Measurements from ENCODE around the gene LRRC53. TPM values are rescaled to one million over a fixed set of nuclear protein-coding genes. Genes with fewer than 3 reads are reported as not detected.

Gene LRRC53
- polyA plus RNA-seq, 1 experiment = not detected

DNA sequence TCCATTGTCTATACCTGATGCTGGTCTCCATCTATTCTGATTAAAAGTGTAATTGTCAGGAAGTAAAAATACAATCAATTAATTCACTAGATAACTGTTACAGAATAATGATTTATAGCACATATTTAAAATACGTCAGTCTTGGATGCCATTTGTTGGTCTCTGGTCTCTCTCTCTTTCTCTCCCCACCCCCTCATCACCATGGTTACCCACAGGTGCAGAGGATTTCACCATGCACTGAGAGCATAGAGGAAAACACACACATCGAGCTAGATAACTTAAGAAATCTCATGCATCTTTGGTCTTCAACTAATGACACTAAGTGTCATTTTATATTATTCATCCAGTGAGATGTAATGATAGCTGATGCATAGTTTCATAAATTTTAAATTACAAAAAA, 33.4 kb downstream of the LRRC53 start:
- TF ChIP-seq CTCF (IDR thresholded peaks at IDR 0.05; ENCODE audit: insufficient read depth, low read depth, low read length) = no peak
- Histone ChIP-seq H3K4me3 (ENCODE audit: low read depth, low read length) (no peak overlapping the region), H3K36me3 (ENCODE audit: control insufficient read depth, insufficient read depth, low read length) (no peaks in the 10 kb centered on the region), H3K27me3 (ENCODE audit: control insufficient read depth, insufficient read depth, low read length) (no peaks in the 10 kb centered on the region)
- POLR2A ChIA-PET = no interaction called here
- CTCF ChIA-PET = interaction anchor here (0.8 kb wide), 1 partner anchor 9 kb away, joined by 3 read pairs; no protein-coding TSS in a partner anchor
- no peak for DNase-seq (ENCODE audit: low read depth)

- Histone ChIP-seq H3K36me3 (ENCODE audit: control insufficient read depth, insufficient read depth, low read length) (no peaks in the 10 kb centered on the region), H3K27me3 (ENCODE audit: control insufficient read depth, insufficient read depth, low read length) (no peaks in the 10 kb centered on the region), H3K4me3 (ENCODE audit: low read depth, low read length) (no peak overlapping the region)
- no peak for DNase-seq (ENCODE audit: low read depth)
- ChIA-PET POLR2A (no interaction called here), CTCF (no interaction called here)
- no peak for TF ChIP-seq CTCF (IDR thresholded peaks at IDR 0.05; ENCODE audit: insufficient read depth, low read depth, low read length)
These were observed 37.8 kb downstream of the LRRC53 start for GRCh38 chr1:74474585-74474984.

DNA sequence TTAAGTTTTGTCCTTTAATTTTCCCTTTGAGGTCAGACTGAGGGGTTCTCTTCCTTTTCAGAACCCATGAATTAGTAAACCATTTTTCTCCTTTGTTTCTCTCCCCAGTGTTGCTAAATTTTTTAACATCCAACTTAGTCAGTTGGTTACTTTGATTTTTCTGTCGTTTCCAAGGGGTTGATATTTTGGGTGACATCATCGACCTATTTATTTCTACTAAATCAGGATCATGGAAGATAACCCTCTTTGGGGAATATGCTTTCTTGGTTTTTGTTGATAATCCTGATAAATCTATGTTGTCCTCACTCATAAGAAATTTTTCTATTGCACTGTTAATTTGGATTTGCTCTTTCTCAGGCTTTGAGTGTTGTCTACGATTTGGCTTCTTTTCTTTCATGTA, 40.9 kb downstream of the LRRC53 start:
- H3K27me3 ChIP-seq (ENCODE audit: control insufficient read depth, insufficient read depth, low read length) = no peaks in the 10 kb centered on the region
- no peak for DNase-seq (ENCODE audit: low read depth)
- no peaks in the 10 kb centered on the region for H3K36me3 ChIP-seq (ENCODE audit: control insufficient read depth, insufficient read depth, low read length)
- no peak for TF ChIP-seq CTCF (IDR thresholded peaks at IDR 0.05; ENCODE audit: insufficient read depth, low read depth, low read length)
- H3K4me3 ChIP-seq (ENCODE audit: low read depth, low read length) = no peak overlapping the region
- POLR2A ChIA-PET = no interaction called here
- CTCF ChIA-PET = no interaction called here

DNA sequence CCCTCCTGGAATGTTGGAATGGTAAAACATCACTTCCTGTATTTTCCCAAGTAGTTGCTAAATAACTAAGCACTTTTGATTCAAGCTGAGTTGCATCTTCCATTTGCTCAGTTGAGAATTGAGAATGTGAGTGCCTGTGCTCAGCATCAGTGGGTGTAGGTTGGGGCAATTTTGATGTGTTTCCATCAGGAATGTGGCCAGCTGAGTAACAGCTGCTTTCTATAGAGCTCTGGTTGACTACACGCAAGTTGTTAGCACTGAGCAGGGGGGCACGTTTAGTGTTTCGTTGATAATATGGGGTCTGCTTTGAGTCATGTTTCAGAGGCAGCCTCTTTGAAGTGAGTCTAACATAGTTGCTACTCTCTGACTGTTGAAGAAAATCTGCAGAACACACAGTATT, 41.5 kb downstream of the LRRC53 start:
- POLR2A ChIA-PET = no interaction called here
- TF ChIP-seq CTCF (IDR thresholded peaks at IDR 0.05; ENCODE audit: insufficient read depth, low read depth, low read length) = no peak
- no peaks in the 10 kb centered on the region for H3K36me3 ChIP-seq (ENCODE audit: control insufficient read depth, insufficient read depth, low read length)
- H3K4me3 ChIP-seq (ENCODE audit: low read depth, low read length) = no peak overlapping the region
- no peaks in the 10 kb centered on the region for H3K27me3 ChIP-seq (ENCODE audit: control insufficient read depth, insufficient read depth, low read length)
- CTCF ChIA-PET = interaction anchor here (0.9 kb wide), 1 partner anchor 10 kb away, joined by 3 read pairs; no protein-coding TSS in a partner anchor
- DNase-seq (ENCODE audit: low read depth) = no peak

DNA sequence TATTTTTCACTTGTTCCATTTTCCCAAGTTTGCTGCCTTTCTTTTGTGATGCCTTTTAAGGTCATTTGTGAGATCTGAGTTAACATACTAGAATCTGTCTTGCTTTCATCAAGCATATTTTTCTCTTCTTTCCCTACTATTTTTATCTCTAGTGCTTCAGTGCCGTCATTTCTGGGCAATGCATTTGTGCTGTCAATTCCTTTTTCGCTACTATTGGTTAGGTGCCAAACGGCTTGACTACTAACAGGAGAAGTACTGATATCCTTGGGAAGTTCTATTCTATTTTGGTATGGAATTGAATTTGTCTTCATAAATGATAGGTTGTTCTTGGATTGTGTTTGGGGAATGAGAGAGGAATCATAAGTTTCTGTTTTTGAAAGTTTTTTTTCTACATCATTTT, 42.2 kb downstream of the LRRC53 start:
- CTCF ChIA-PET = interaction anchor here (0.6 to 0.9 kb wide), 3 partner anchors 11 to 479 kb away, joined by 3 read pairs; no protein-coding TSS in a partner anchor
- POLR2A ChIA-PET = no interaction called here
- DNase-seq (ENCODE audit: low read depth) = no peak
- no peak for TF ChIP-seq CTCF (IDR thresholded peaks at IDR 0.05; ENCODE audit: insufficient read depth, low read depth, low read length)
- Histone ChIP-seq H3K27me3 (ENCODE audit: control insufficient read depth, insufficient read depth, low read length) (no peaks in the 10 kb centered on the region), H3K4me3 (ENCODE audit: low read depth, low read length) (no peak overlapping the region), H3K36me3 (ENCODE audit: control insufficient read depth, insufficient read depth, low read length) (no peaks in the 10 kb centered on the region)

Measured in BJ (cell line).